Muscle of back (tissue), 11 donors: Measurements from ENCODE around the gene SRP19. TPM values are rescaled to one million over a fixed set of nuclear protein-coding genes. Genes with fewer than 3 reads are reported as not detected.
"Not testable (repeated sequence)": the region's sequence is repeated elsewhere in the genome, so short reads cannot be mapped to it uniquely, and the experiment has no call there.

Experiments used
- DNase-seq, 3 donors: peaks; one replicate each; pipeline versions ENCODE4 v3.0.0 to v3.0.0-alpha.2; 2013
- polyA plus RNA-seq, 10 donors: library from polyadenylated mRNA; unstranded; fragments of 120-200 nt; gene quantifications; one replicate each; pipeline ENCODE4 v1.2.1, GENCODE V29; 2013; ENCODE audit not compliant: insufficient read length in 10 of 10

SRP19 gene
- polyA plus RNA-seq, 10 donors: 53.4 to 73.2 (median 66.9) TPM

DNA sequence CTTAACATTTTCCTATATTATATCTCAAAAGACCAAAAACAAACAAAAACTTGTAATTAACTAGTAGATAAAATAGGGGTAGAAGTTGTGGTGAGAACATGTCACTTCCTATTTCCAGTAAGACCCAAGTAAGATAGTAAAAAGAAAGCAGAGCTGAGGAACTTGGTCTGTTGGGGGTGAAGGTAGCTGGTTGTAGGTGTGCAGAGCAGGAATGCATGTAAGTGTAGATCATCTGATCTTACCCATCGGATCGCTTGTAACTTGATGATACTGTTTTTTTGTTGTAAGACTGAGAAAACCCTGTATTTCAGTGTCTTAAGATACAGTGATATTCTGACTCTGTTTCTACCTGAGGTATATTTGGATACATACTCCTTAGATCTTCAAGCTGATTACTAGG lies 5.7 kb downstream of the SRP19 start:
- DNase-seq: no peak

DNA sequence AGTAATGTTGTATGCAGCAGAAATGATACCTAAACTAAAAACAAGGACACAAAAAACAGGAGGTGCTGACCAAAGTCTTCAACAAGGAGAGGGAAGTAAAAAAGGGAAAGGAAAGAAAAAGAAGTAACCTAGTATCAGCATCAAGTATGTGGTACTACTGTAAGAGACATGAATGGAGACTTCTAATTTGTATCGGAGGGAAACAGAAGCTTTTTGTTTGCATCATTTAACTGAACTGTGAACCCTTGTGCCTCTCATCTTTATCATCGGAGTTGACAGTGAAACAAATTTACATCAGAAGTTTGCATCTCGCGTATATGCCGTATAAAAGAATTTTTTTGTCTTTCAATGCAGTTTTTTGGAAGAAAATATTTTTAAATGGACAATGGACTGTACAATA lies 6.3 kb downstream of the SRP19 start:
- no peak for DNase-seq

DNA sequence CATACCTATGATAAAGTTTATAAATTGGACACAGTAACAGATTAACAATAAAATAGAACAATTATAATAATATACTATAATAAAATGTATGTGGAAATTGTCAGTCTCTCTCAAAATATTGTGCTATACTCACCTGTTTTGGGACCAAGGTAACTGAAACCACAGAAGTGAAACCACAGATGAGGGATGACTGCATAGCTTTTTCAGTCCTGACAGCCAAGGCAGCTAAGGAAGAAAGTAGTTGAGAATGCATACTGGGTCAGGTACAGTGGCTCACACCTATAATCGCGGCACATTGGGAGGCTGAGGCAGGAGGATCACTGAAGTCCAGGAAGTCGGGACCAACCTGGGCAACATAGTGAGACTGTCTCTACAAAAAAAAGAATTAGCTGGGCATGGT lies 8.9 kb downstream of the SRP19 start:
- DNase-seq: no peak

DNA sequence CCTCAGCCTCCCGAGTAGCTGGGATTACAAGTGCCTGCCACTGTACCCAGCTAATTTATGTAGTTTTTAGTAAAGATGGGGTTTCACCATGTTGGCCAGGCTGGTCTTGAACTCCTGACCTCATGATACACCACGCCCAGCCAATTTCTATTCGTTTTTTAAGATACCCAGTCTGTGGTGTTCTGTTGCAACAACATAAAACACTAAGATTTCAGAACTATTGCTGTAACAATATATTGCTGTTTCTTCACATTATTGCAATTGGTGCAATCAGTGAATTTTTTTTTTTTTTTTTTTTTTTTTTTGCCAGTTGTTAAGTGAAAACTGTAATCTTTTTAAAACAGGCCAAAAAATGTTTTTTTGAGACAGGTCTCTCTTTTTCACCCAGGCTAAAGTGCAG lies 9.9 kb downstream of the SRP19 start:
- DNase-seq: no peak

DNA sequence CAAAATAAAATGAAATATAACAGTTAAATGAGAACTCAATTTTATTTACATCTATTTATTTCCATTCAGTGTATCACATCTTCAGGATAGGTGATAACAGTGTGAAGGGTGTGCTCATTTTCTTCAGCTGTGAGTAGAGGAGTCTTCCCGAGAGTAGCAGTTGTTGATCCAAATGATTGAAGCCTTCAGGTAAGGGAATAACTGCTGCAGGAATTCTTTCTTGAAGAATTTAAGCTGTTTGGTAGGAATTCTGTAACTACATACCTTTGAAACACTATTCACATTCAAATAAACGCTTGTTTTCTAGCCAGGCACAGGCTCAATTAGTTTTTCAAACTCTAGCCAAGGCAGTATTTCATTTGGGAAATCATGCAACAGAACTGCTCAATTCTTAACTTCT lies 15.3 kb downstream of the SRP19 start:
- no peak for DNase-seq

DNA sequence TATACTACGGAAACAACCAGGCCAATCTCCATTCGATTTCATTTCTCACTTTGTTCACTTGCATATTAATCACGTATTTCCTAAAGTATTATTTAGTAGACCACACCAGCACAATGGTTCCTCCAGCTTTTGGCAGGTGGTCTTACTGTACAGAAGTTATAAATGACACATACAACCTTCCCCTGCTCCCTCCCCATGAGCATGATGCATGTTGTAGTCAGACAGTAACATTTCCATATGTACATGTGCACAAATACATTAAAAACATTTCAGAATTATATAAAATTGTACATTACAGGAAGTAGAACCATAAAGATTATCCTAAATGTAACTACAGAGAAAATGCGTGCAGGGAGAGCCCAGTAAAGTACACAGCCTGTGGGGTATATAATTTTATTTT lies 17.0 kb downstream of the SRP19 start:
- no peak for DNase-seq

DNA sequence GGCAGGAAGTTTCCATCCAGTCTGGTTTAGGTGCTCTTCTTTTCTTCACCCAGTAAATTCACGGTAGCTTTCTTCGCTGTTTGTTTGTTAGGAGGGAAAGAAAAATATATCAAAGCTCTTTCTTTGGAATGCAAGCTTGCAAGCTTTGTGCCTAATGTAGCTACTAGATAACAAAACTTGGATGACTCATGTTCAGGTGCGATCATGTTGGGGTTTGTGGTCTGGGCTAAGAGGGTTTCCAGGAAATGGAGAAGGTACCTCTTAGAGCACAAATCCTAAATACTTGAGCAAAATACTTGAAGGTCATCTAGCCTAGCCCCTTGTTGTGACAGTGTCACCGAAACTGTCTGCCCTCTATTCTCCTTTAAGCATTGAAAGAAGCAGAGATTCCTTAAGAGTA lies 17.7 kb downstream of the SRP19 start:
- DNase-seq: no peak

DNA sequence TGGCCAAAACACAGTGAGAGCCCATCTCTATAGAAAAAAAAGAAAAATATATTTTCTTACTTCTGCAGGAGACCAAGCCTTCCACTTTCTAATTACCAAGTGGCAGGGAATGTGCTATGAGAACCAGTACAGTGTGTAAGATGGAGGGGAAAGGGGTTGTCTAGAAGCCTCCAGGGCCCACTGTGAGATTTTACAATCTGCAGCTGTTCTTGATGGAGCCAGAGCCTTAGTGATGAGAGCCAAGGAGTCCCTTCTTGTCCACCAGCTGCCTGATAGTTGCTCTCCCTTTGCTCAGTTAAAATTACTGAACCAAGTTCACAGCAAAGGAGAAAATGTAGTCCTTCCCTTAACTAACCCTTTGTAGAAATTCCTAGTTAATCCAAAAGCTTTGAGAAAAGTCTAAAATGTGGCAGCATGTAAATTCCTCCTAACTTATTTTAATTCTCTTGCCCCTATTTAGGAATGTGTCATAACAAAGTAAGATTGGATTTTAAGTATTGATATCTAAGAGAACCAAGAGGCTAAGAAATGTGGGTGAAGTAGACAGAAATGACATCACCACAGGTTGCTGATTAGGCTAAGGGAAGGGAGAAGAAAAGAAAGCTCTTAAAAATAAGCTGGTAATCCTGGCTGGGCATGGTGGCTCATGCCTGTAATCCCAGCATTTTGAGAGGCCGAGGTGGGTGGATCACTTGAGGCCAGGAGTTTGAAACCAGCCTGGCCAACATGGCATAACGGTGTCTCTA lies 19.3 kb downstream of the SRP19 start:
- DNase-seq: peak; percentile 40 to 70 (median 52)

DNA sequence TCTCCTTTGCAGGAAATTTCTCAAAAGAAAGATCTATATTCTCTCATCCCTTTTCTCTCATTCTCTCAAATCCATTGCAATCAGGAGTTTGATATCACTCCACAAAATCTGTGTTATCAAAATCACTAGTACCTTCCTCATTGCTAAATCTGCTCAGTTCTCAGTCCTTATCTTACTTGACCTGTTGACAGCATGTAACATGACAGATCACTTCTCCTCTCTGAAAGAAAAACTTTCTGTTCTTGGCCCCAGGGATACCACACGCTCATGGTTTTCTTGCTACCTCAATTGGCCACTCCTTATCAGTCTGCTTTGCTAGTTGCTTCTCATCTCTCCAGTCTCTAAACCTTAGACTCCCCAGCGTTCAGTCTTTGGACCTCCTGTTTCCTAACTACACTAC lies 22.1 kb downstream of the SRP19 start:
- DNase-seq: no peak

DNA sequence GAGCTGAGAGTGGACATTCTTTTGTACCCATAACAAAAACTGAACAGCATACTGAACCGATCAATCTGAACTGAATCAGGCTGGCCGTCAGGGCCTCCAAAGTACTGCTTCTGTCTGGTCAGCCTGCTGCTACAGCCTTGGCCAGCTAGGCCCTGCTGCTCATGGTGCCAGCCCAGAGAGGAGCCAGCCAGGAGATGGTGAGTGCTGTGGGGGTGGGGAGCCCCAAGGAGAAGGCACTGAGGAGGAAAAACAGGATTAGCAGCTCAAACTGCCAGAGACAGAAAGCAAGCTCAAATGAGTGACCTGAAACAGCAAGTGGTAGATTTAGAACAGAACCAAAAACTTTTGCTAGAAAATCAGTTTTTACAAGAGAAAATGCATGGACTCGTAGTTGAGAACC lies 23.9 kb downstream of the SRP19 start:
- DNase-seq: no peak

DNA sequence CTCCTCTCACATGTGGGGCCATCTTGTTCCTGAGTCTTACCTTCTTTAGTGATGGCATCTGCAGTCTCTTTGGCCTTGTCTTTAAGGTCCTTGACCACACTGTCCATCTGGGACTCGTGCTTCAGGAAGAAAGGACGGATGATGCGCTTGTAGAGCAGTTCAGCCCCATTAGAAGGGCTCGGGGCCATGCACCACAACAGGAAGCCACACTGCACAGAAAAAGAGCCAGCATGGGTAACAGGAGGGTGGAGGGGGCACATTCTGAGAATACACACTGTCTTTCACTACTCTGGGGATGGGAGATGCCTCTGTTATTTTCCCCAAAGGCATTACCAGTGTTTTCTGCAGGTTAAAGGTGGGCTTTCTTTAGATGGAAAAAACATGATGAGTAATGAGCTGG lies 25.9 kb downstream of the SRP19 start:
- no peak for DNase-seq

DNA sequence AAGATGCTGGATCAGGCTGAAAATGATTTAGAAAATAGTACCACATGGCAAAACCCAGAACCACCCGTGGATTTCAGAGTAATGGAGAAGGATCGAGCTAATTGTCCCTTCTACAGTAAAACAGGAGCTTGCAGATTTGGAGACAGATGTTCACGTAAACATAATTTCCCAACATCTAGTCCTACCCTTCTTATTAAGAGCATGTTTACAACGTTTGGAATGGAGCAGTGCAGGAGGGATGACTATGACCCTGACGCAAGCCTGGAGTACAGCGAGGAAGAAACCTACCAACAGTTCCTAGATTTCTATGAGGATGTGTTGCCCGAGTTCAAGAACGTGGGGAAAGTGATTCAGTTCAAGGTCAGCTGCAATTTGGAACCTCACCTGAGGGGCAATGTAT lies 31.0 kb downstream of the SRP19 start:
- not testable (repeated sequence) for DNase-seq

DNA sequence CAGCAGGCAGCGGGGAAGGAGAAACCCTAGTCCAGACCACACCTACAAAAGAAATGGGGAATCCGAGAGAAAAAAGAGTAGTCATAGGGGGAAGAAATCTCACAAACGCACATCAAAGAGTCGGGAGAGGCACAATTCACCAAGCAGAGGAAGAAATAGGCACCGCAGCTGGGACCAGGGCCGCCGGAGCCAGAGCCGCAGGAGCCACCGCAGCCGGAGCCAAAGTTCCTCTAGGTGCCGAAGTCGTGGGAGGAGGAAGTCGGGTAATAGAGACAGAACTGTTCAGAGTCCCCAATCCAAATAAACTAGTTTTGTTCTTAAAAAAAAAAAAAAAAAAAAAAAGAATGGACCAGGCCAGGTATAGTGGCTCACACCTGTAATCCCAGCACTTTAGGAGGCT lies 31.7 kb downstream of the SRP19 start:
- no peak for DNase-seq

DNA sequence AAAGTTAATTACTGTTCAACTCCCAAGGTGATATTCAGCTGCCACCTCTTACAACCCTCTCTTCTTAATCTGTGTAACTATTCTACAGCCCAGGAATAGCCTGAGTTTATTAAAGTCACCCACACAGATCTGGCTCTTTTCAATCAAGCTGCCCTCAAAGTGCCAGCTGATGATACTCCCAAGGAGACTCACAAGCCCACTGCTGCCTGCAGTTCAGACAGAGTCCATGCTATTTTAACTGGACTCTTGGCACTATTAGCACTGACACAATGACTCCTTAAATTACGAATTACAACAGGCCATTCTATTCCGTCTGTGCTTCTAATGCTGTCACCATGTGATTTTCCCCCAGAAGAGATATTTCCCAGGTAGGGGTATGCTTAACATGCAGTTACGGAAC lies 34.6 kb downstream of the SRP19 start:
- DNase-seq: no peak

DNA sequence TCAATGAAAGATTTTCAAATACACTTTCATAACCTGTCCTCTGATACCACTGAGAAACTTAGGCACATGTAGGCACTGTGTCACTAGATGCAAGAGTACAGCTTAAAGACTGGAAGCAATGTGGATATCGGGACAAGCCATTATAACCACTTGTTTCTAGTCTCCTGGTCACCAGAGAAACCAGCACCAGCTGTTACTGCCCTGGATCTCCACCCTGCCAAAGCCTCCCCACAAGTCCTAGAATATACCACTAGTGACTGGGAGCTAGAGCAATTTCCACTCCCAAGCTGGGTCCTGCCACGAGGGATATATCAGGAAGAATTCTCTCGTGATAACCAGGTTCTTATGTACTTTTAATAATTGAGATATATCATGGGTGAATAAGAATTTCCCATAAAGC lies 41.5 kb downstream of the SRP19 start:
- no peak for DNase-seq

DNA sequence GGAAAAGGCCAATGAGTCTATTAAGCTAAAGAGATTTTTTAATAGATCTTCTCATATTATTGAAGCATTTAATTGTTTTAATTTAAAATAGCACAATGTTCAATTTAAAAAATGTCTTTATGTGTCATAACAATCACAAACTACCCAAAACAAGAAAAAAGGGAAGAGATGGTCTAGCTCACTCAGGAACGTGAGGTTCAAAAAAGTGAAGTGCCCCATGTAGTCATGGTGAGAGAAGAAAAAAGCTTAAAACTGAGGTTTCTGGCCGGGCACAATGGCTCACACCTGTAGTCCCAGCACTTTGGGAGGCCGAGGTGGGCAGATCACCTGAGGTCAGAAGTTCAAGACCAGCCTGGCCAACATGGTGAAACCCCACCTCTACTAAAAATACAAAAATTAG lies 43.9 kb downstream of the SRP19 start:
- not testable (repeated sequence) for DNase-seq

DNA sequence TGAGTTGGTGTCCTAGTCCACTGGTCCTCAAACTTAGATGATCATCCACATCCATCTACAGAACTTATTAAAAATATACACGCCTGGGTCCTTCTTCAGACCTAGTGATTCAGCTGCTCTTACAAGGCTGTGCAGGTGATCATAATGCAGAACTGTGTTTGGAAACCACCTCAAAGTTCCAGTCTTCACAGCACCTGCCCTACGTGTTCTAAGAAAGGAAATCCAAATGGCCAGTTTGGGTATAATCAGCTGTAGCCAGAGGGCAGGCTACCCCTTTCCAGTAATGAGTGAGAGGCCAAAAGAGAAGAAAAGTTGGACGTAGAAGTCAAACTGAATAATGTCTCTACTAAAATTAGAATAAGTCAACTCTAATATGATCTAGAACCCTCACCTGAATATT lies 45.5 kb downstream of the SRP19 start:
- no peak for DNase-seq

DNA sequence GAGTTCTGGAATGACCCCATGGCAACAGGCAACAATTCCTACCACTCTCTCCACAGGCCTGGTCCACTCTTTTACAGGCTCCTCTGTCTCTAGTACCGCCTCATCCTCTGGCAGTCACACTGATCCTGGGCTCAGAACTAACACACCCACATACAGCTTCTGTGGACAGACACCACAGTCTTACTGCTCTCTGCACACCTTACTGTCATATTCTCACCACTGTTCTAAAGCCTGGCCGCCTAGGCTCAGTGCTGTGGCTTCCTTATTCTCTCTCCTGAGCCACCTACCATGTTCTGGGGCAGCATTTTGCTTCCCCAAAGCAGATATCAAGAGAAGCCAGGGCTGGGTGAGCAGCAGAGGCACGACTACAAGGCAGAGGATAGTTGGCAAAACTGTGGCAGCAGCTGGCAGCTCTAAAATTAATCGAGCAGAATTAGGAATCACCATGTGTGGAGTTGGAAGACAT lies 46.1 kb downstream of the SRP19 start:
- peak in 1 of 3 donors; percentile 37 for DNase-seq

DNA sequence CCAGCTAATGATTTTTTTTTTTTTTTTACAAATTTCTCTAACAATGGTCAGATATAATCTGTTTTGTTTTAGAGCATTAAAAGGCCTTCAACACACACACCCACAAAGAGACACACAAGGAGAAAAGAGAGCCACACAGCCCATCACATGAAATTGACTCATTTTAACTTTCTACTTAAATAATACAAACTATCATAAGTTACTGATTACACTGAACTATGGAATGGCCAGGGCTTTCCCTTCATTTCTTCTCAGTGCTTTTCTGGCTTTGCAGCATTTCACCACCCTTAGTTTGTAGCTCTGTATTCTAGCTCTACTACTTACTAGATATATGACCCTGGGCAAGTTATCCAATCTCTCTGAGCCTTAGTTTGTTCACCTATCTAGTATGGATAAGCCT lies 47.8 kb downstream of the SRP19 start:
- no peak for DNase-seq

DNA sequence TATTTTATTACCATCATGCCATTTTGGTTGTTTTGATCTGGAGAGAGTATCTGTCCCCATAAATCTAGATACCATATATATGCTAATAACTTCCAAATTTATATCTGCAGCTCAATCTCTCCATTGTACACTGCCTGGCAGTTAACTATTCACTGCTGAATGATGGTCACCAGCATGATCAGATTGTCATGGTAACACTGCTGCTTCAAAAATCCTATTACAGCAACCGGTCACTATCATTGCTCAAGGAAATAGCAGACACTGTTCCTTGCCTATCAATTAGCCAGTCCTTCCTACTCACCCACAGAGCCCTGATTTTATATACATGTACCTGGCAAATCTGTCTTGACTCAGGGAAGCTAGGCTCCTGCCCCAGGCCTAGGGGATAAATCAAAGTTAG lies 49.4 kb downstream of the SRP19 start:
- DNase-seq: no peak

DNA sequence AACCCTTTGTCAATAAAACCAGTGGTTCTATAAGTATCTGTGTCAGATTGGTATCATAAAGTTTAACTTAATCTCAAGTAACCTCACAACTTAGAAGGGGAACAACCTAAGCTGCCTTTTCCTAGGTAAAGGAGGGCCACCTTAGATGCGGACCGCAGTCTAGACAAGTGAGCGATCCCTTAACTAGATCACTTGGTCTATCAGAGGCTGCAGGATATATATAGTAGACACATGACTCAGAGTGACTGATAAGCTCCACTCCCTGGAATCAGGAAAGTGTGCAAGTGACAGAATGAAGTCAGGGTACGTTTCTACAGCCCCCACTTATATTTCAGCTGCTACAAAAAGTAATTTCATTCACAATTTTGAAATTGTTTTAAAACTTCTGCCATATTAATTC lies 53.5 kb downstream of the SRP19 start:
- no peak for DNase-seq

DNA sequence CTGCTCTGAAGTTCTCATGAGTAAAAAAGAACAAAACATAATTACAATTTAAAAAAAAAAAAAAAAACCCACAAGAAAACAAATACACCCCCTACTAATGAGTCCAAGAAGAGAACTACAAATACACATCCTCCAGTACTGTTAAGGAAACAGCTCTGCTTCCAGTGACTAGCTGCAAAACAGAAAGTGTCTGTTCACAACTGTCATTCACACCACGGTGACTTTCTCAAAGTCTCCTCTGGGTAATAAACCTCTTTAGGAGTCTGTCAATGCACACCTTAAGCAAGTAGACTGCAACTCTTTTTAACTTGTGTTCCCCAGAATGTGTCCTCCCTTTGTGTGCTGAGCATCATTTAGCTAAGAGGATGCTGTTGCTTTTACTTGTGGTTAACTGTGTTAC lies 54.7 kb downstream of the SRP19 start:
- DNase-seq: no peak

DNA sequence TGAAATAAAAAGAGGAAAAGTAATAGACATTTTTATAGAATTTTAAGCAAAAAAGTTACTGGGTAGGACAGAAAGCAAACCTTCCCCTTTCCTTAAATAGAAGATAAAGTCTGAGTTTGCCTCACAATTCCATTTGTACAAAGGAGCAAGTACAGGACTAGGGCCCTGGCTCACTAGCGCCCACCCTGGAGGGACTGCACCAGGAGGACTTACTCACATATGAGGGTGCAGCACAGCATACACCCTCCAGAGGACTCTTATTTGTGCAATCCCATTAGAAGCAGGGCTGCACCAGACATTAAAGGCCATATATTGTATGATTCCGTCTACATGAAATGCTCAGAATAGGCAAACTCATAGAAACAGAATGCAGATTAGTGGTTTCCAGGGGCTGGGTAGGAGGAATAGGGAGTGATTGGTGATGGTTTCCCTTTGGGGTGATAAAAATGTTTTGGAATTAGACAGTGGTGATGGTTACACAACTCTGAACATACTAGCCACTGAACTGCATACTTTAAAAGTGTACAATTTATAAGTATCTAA lies 56.4 kb downstream of the SRP19 start:
- no peak for DNase-seq

DNA sequence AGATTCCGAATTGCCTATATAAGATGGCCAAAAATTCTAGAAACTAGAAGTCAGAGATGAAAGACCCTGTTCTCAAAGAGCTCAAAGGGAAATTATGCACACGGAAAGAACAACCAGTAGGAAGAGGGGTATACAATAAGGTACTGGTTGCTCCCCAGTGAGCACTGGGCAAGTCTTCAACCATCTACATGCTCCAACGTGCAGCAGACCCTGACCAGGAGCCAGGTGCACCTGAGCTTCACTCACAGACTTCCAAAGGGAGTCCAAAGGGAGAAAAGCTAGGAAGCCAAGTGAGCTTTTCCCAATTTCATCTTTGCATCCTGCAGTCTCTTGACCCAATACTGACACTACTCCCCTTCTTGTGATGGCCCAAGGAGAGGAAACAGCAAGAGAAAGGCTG lies 57.0 kb downstream of the SRP19 start:
- no peak for DNase-seq
